ENCODE measurements around the gene ADPGK. TPM values are rescaled to one million over a fixed set of nuclear protein-coding genes. Genes with fewer than 3 reads are reported as not detected.
"Not testable (repeated sequence)": the region's sequence is repeated elsewhere in the genome, so short reads cannot be mapped to it uniquely, and the experiment has no call there.

ADPGK gene
- total RNA-seq, 1 donor from 2014 or later: 39.1 TPM

DNA sequence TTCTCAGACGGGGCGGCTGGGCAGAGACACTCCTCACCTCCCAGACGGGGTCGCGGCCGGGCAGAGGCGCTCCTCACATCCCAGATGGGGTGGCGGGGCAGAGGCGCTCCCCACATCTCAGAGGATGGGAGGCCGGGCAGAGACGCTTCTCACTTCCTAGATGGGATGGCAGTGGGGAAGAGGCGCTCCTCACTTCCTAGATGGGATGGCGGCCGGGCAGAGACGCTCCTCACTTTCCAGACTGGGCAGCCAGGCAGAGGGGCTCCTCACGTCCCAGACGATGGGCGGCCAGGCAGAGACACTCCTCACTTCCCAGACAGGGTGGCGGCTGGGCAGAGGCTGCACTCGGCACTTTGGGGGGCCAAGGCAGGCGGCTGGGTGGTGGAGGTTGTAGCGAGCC is 23.8 kb upstream of the ADPGK start:
- H3K9me3 ChIP-seq (ENCODE audit: control insufficient read depth in 3 of 3, low read length in 3 of 3); H3K4me1 ChIP-seq (ENCODE audit: control insufficient read depth in 3 of 3, insufficient read depth in 3 of 3, low read length in 3 of 3); H3K4me3 ChIP-seq (ENCODE audit: low read length in 3 of 3): not testable (repeated sequence)

GRCh38 chr15:72803006-72803405 is 19.4 kb upstream of the ADPGK start:
- H3K4me3 ChIP-seq (ENCODE audit: low read length in 3 of 3): no peak overlapping the region
- H3K9ac ChIP-seq (ENCODE audit: low read depth in 1 of 3, low read length in 3 of 3): no peak overlapping the region
- peaks cover 0 to 3% (median 0%) of the 10 kb centered on the region in 3 donors for H3K27me3 ChIP-seq (ENCODE audit: control insufficient read depth in 3 of 3, insufficient read depth in 3 of 3, low read length in 3 of 3)
- H3K27ac ChIP-seq (ENCODE audit: low read depth, low read length): no peak overlapping the region
- H3K9me3 ChIP-seq (ENCODE audit: control insufficient read depth in 3 of 3, low read length in 3 of 3): no peaks in the 10 kb centered on the region
- H3K4me1 ChIP-seq (ENCODE audit: control insufficient read depth in 3 of 3, insufficient read depth in 3 of 3, low read length in 3 of 3): no peaks in the 10 kb centered on the region
- H3K36me3 ChIP-seq (ENCODE audit: control insufficient read depth in 3 of 3, insufficient read depth in 3 of 3, low read length in 3 of 3): no peaks in the 10 kb centered on the region

More for the DNA sequence above, 23.8 kb upstream of the ADPGK start:
- H3K27me3 ChIP-seq (ENCODE audit: control insufficient read depth in 3 of 3, insufficient read depth in 3 of 3, low read length in 3 of 3); H3K27ac ChIP-seq (ENCODE audit: low read depth, low read length); H3K36me3 ChIP-seq (ENCODE audit: control insufficient read depth in 3 of 3, insufficient read depth in 3 of 3, low read length in 3 of 3); H3K9ac ChIP-seq (ENCODE audit: low read depth in 1 of 3, low read length in 3 of 3): not testable (repeated sequence)

GRCh38 chr15:72801590-72802325 is 18.2 kb upstream of the ADPGK start:
- Histone ChIP-seq H3K9me3 (ENCODE audit: control insufficient read depth in 3 of 3, low read length in 3 of 3) (no peaks in the 10 kb centered on the region), H3K9ac (ENCODE audit: low read depth in 1 of 3, low read length in 3 of 3) (no peak overlapping the region), H3K4me1 (ENCODE audit: control insufficient read depth in 3 of 3, insufficient read depth in 3 of 3, low read length in 3 of 3) (peaks cover 0 to 5% (median 4%) of the 10 kb centered on the region in 3 donors), H3K27me3 (ENCODE audit: control insufficient read depth in 3 of 3, insufficient read depth in 3 of 3, low read length in 3 of 3) (peaks cover 0 to 3% (median 0%) of the 10 kb centered on the region in 3 donors), H3K4me3 (ENCODE audit: low read length in 3 of 3) (no peak overlapping the region), H3K36me3 (ENCODE audit: control insufficient read depth in 3 of 3, insufficient read depth in 3 of 3, low read length in 3 of 3) (no peaks in the 10 kb centered on the region), H3K27ac (ENCODE audit: low read depth, low read length) (no peak overlapping the region)

GRCh38 chr15:72800833-72801481 is 17.4 kb upstream of the ADPGK start:
- Histone ChIP-seq H3K4me3 (ENCODE audit: low read length in 3 of 3) (no peak overlapping the region), H3K36me3 (ENCODE audit: control insufficient read depth in 3 of 3, insufficient read depth in 3 of 3, low read length in 3 of 3) (no peaks in the 10 kb centered on the region), H3K9me3 (ENCODE audit: control insufficient read depth in 3 of 3, low read length in 3 of 3) (no peaks in the 10 kb centered on the region), H3K9ac (ENCODE audit: low read depth in 1 of 3, low read length in 3 of 3) (no peak overlapping the region), H3K27me3 (ENCODE audit: control insufficient read depth in 3 of 3, insufficient read depth in 3 of 3, low read length in 3 of 3) (peaks cover 0 to 3% (median 0%) of the 10 kb centered on the region in 3 donors), H3K4me1 (ENCODE audit: control insufficient read depth in 3 of 3, insufficient read depth in 3 of 3, low read length in 3 of 3) (peaks cover 4 to 10% (median 4%) of the 10 kb centered on the region in 3 donors), H3K27ac (ENCODE audit: low read depth, low read length) (no peak overlapping the region)

- Histone ChIP-seq H3K27ac (ENCODE audit: low read depth, low read length) (no peak overlapping the region), H3K9me3 (ENCODE audit: control insufficient read depth in 3 of 3, low read length in 3 of 3) (no peaks in the 10 kb centered on the region), H3K36me3 (ENCODE audit: control insufficient read depth in 3 of 3, insufficient read depth in 3 of 3, low read length in 3 of 3) (no peaks in the 10 kb centered on the region), H3K27me3 (ENCODE audit: control insufficient read depth in 3 of 3, insufficient read depth in 3 of 3, low read length in 3 of 3) (no peaks in the 10 kb centered on the region), H3K9ac (ENCODE audit: low read depth in 1 of 3, low read length in 3 of 3) (peak overlapping the region in 1 of 3 donors; percentile 1), H3K4me3 (ENCODE audit: low read length in 3 of 3) (no peak overlapping the region), H3K4me1 (ENCODE audit: control insufficient read depth in 3 of 3, insufficient read depth in 3 of 3, low read length in 3 of 3) (peaks cover 4 to 10% (median 4%) of the 10 kb centered on the region in 3 donors)
Observed at GRCh38 chr15:72797834-72798233, 14.3 kb upstream of the ADPGK start.

DNA sequence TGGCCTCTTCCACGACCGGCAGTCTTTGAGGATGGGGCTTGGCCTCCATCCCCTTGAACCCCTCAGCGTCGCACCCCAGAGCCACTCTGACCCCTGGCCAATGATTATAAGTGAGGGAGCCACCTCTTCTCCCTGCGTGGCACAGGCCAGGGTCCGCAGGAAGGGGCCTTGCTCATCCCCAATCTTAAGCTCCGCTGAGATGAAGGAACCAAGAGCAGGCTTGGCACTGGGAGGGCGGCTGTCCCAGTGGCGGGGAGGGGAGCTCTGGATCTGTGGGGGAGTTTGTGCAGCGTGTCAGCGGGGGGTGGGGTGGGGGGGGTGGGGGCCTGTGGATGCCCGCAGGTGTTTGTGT is 13.8 kb upstream of the ADPGK start:
- Histone ChIP-seq H3K27ac (ENCODE audit: low read depth, low read length) (peak overlapping the region; percentile 54), H3K36me3 (ENCODE audit: control insufficient read depth in 3 of 3, insufficient read depth in 3 of 3, low read length in 3 of 3) (no peaks in the 10 kb centered on the region), H3K4me1 (ENCODE audit: control insufficient read depth in 3 of 3, insufficient read depth in 3 of 3, low read length in 3 of 3) (peaks cover 4 to 10% (median 4%) of the 10 kb centered on the region in 3 donors), H3K9me3 (ENCODE audit: control insufficient read depth in 3 of 3, low read length in 3 of 3) (no peaks in the 10 kb centered on the region), H3K4me3 (ENCODE audit: low read length in 3 of 3) (peak overlapping the region; percentile 61 to 73 (median 73)), H3K27me3 (ENCODE audit: control insufficient read depth in 3 of 3, insufficient read depth in 3 of 3, low read length in 3 of 3) (no peaks in the 10 kb centered on the region), H3K9ac (ENCODE audit: low read depth in 1 of 3, low read length in 3 of 3) (peak overlapping the region; percentile 22 to 77 (median 77))

DNA sequence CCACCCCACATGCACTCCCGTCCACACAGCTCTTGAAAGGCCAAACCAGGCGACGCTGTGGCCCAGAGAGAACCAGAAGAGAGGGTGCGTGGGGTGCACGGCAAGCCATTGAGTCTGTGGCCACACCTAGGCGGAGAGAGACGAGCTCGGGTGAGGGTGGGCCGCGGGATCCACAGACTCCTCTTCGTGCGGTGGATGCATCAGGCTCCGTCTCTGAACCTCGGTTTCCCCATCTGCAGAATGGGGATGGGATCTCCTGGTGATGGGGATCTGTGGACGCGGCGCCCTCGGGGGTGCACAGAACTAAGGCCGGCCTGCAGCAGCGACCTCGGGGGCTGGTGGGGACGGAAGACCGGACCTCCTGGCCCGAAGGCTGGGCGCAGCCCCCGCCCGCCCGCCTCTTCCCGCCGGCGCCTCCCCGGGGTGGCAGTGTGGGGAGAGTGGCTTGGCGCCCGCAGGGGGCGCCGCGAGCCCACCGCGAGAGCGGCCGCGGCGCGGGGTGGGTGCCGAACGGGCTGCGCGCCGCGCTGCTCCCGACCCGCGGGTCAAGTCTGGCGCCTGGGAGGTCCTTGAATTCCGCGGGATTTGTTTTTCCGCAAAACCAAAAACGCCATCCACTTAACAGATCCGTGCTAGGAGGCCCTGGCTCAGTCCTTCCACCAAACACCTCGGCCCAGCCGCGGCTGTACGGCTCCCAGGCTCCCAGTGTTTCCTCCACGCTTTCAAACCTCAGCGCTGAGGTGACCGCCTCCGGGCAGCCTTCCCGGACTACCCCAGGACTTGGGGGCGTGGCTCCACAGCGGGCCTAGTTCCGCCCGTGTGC is 13.2 kb upstream of the ADPGK start:
- Histone ChIP-seq H3K27me3 (ENCODE audit: control insufficient read depth in 3 of 3, insufficient read depth in 3 of 3, low read length in 3 of 3) (no peaks in the 10 kb centered on the region), H3K9ac (ENCODE audit: low read depth in 1 of 3, low read length in 3 of 3) (peak overlapping the region; percentile 22 to 77 (median 77)), H3K27ac (ENCODE audit: low read depth, low read length) (peak overlapping the region; percentile 54), H3K36me3 (ENCODE audit: control insufficient read depth in 3 of 3, insufficient read depth in 3 of 3, low read length in 3 of 3) (no peaks in the 10 kb centered on the region), H3K4me1 (ENCODE audit: control insufficient read depth in 3 of 3, insufficient read depth in 3 of 3, low read length in 3 of 3) (peaks cover 4 to 10% (median 4%) of the 10 kb centered on the region in 3 donors), H3K9me3 (ENCODE audit: control insufficient read depth in 3 of 3, low read length in 3 of 3) (no peaks in the 10 kb centered on the region), H3K4me3 (ENCODE audit: low read length in 3 of 3) (peak overlapping the region; percentile 61 to 73 (median 73))

DNA sequence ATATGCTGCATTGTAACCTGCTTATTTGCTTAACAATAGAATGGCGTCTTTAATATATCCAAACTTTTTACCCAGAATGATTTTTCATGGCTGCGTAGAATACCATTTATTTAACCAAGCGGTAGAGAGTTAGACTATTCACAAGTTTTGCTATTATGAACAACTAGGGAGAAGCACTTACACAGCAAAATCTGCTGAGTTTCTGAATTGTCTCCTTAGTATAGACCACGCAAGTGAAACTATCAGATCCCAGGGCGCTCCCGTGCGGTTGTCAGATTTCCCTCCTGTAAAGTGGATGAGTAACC is 12.6 kb upstream of the ADPGK start:
- peak overlapping the region in 2 of 3 donors; percentile 73 for H3K4me3 ChIP-seq (ENCODE audit: low read length in 3 of 3)
- H3K4me1 ChIP-seq (ENCODE audit: control insufficient read depth in 3 of 3, insufficient read depth in 3 of 3, low read length in 3 of 3): peaks cover 4 to 10% (median 4%) of the 10 kb centered on the region in 3 donors
- no peaks in the 10 kb centered on the region for H3K9me3 ChIP-seq (ENCODE audit: control insufficient read depth in 3 of 3, low read length in 3 of 3)
- no peak overlapping the region for H3K27ac ChIP-seq (ENCODE audit: low read depth, low read length)
- peak overlapping the region; percentile 15 to 77 (median 59) for H3K9ac ChIP-seq (ENCODE audit: low read depth in 1 of 3, low read length in 3 of 3)
- no peaks in the 10 kb centered on the region for H3K36me3 ChIP-seq (ENCODE audit: control insufficient read depth in 3 of 3, insufficient read depth in 3 of 3, low read length in 3 of 3)
- H3K27me3 ChIP-seq (ENCODE audit: control insufficient read depth in 3 of 3, insufficient read depth in 3 of 3, low read length in 3 of 3): no peaks in the 10 kb centered on the region

DNA sequence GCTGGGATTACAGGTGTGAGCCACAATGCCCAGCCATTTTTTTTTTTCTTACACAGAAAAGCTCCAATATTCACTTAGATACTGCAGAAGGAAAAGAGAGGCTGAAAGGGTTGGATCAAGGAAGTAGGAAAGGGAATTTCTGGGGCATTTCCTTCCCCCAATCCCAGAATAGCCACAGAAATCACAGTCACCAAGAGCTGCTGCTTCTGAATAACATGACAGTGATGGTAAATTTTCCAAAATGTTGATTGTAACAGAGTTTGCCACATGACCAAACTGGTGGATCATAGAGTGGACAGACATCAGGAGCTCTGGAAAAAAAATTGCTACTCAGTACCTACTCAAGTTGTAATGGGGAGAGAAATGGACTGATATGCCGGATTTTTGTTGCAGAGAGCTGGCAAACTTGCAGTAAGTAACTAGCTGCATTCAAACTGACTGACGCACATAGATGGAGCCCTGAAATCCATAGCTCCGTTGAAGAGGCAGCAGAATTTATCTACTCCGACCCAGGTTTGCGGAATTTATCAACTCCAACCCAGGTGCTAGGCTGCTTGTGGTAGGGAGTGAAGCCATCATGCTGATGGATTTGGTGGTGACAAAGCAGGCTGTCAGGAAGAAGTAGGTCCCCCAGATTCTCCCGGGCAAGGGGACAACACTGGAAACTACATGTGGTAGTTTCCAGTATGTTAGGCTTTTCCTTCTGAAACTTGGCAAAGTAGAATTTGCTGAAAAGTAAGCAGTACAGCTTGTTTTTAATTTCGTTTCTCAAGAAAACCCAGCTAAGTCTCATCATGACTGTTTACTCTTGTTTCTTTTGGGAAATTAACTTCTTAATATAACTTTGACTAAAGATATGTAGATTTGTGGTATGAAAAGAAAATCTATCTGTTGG is 10.5 kb upstream of the ADPGK start:
- no peaks in the 10 kb centered on the region for H3K27me3 ChIP-seq (ENCODE audit: control insufficient read depth in 3 of 3, insufficient read depth in 3 of 3, low read length in 3 of 3)

More for the DNA sequence above, 10.5 kb upstream of the ADPGK start:
- peaks cover 4 to 10% (median 4%) of the 10 kb centered on the region in 3 donors for H3K4me1 ChIP-seq (ENCODE audit: control insufficient read depth in 3 of 3, insufficient read depth in 3 of 3, low read length in 3 of 3)
- no peak overlapping the region for H3K27ac ChIP-seq (ENCODE audit: low read depth, low read length)
- no peaks in the 10 kb centered on the region for H3K36me3 ChIP-seq (ENCODE audit: control insufficient read depth in 3 of 3, insufficient read depth in 3 of 3, low read length in 3 of 3)
- H3K9me3 ChIP-seq (ENCODE audit: control insufficient read depth in 3 of 3, low read length in 3 of 3): no peaks in the 10 kb centered on the region
- no peak overlapping the region for H3K9ac ChIP-seq (ENCODE audit: low read depth in 1 of 3, low read length in 3 of 3)
- no peak overlapping the region for H3K4me3 ChIP-seq (ENCODE audit: low read length in 3 of 3)

All from skeletal muscle tissue (tissue), 4 donors.